H9 (cell line): ENCODE measurements around the gene SMYD1. TPM values are rescaled to one million over a fixed set of nuclear protein-coding genes. Genes with fewer than 3 reads are reported as not detected.

Experiments used
- DNase-seq: peaks from one replicate; pipeline ENCODE4 v3.0.0-alpha.2; 2017
- H2AFZ ChIP-seq: one replicate; pipeline ENCODE4 v1.6.1; 2013; ENCODE audit warnings: mild to moderate bottlenecking, low read length, control low read depth, moderate library complexity
- H2AK5ac ChIP-seq: 2 replicates; pipeline ENCODE4 v1.6.1; 2013; ENCODE audit warnings: low read length, control low read depth, mixed read lengths; ENCODE audit not compliant: insufficient read length
- H2BK120ac ChIP-seq: one replicate; pipeline ENCODE4 v1.6.1; 2013; ENCODE audit warnings: low read depth, mild to moderate bottlenecking, low read length, control low read depth, inconsistent platforms; ENCODE audit not compliant: poor library complexity, severe bottlenecking
- H2BK12ac ChIP-seq: 2 replicates; pipeline ENCODE4 v1.6.1; 2013; ENCODE audit warnings: low read length, control low read depth, mixed read lengths, low read depth; ENCODE audit not compliant: insufficient read length
- H2BK15ac ChIP-seq: 2 replicates; pipeline ENCODE4 v1.6.1; 2013; ENCODE audit warnings: low read depth, low read length, control low read depth
- H2BK20ac ChIP-seq: one replicate; pipeline ENCODE4 v1.6.1; 2013; ENCODE audit warnings: low read depth, mild to moderate bottlenecking, low read length, control low read depth, inconsistent platforms; ENCODE audit not compliant: poor library complexity, severe bottlenecking
- H2BK5ac ChIP-seq: 2 replicates; pipeline ENCODE4 v1.6.1; 2013; ENCODE audit warnings: low read length, control low read depth, mixed read lengths; ENCODE audit not compliant: insufficient read length
- H3K14ac ChIP-seq: 2 replicates; pipeline ENCODE4 v1.6.1; 2013; ENCODE audit warnings: low read length, control low read depth; ENCODE audit not compliant: insufficient read depth
- H3K18ac ChIP-seq: 2 replicates; pipeline ENCODE4 v1.6.1; 2013; ENCODE audit warnings: low read depth, mild to moderate bottlenecking, mixed read lengths, low read length, control low read depth; ENCODE audit not compliant: insufficient read length
- H3K23ac ChIP-seq: 2 replicates; pipeline ENCODE4 v1.6.1; 2013; ENCODE audit warnings: low read length, control low read depth, mixed read lengths, low read depth; ENCODE audit not compliant: insufficient read length
- H3K23me2 ChIP-seq: 2 replicates; pipeline ENCODE4 v1.6.1; 2013; ENCODE audit warnings: low read depth, mild to moderate bottlenecking, mixed read lengths, low read length, control low read depth; ENCODE audit not compliant: insufficient read length, poor library complexity, severe bottlenecking
- H3K27ac ChIP-seq: 2 replicates; pipeline ENCODE4 v1.5.1; 2013; ENCODE audit warnings: low read length, control low read depth, mixed read lengths, low read depth; ENCODE audit not compliant: insufficient read length
- H3K27me3 ChIP-seq: 2 replicates; pipeline ENCODE4 v1.6.1; 2013; ENCODE audit warnings: low read length, control low read depth, inconsistent platforms; ENCODE audit not compliant: insufficient read depth
- H3K4ac ChIP-seq: 2 replicates; pipeline ENCODE4 v1.6.1; 2013; ENCODE audit warnings: low read depth, mild to moderate bottlenecking, control low read depth, inconsistent platforms, low read length, moderate library complexity
- H3K4me1 ChIP-seq: 2 replicates; pipeline ENCODE4 v1.6.1; 2013; ENCODE audit warnings: low read length, control low read depth, inconsistent platforms; ENCODE audit not compliant: insufficient read depth
- H3K4me2 ChIP-seq: 2 replicates; pipeline ENCODE4 v1.6.1; 2013; ENCODE audit warnings: low read length, control low read depth, mixed read lengths; ENCODE audit not compliant: insufficient read length, insufficient read depth
- H3K56ac ChIP-seq: 2 replicates; pipeline ENCODE4 v1.6.1; 2013; ENCODE audit warnings: low read depth, mild to moderate bottlenecking, mixed read lengths, low read length, control low read depth; ENCODE audit not compliant: insufficient read length
- H3K79me1 ChIP-seq: 2 replicates; pipeline ENCODE4 v1.6.1; 2013; ENCODE audit warnings: low read depth, mild to moderate bottlenecking, moderate library complexity, low read length, control low read depth, inconsistent platforms; ENCODE audit not compliant: insufficient read depth, poor library complexity, severe bottlenecking
- H3K79me2 ChIP-seq: 2 replicates; pipeline ENCODE4 v1.6.1; 2013; ENCODE audit warnings: low read length, control low read depth, inconsistent platforms; ENCODE audit not compliant: insufficient read depth
- H3K9ac ChIP-seq: 2 replicates; pipeline ENCODE4 v1.6.1; 2013; ENCODE audit warnings: low read length, control low read depth, mixed read lengths; ENCODE audit not compliant: insufficient read length; ENCODE audit errors: extremely low read depth
- H3K9me3 ChIP-seq: one replicate; pipeline ENCODE4 v1.6.1; 2013; ENCODE audit warnings: low read depth, low read length, inconsistent platforms; ENCODE audit not compliant: control insufficient read depth
- H3T11ph ChIP-seq: one replicate; pipeline ENCODE4 v1.6.1; 2013; ENCODE audit warnings: mild to moderate bottlenecking, low read length, control low read depth, inconsistent platforms
- H4K20me1 ChIP-seq: one replicate; pipeline ENCODE4 v1.6.1; 2013; ENCODE audit not compliant: control insufficient read depth, insufficient read length, insufficient read depth
- H4K5ac ChIP-seq: 2 replicates; pipeline ENCODE4 v1.6.1; 2013; ENCODE audit warnings: low read depth, mild to moderate bottlenecking, mixed read lengths, low read length, control low read depth; ENCODE audit not compliant: insufficient read length
- H4K8ac ChIP-seq: replicated peaks from 2 replicates; pipeline ENCODE4 v1.6.1; 2013; ENCODE audit warnings: low read length, control low read depth, mixed read lengths, low read depth; ENCODE audit not compliant: insufficient read length
- H4K91ac ChIP-seq: 2 replicates; pipeline ENCODE4 v1.6.1; 2013; ENCODE audit warnings: low read depth, mild to moderate bottlenecking, moderate library complexity, mixed read lengths, low read length, control low read depth; ENCODE audit not compliant: insufficient read length
- H3K27ac Mint-ChIP-seq, 3 experiments: 2 replicates in 2 of 3; 3 replicates in 1 of 3; pipeline ENCODE4 v1.8.0; 2020 to 2021; ENCODE audit warnings: mixed read lengths in 3 of 3, mild to moderate bottlenecking in 1 of 3, moderate library complexity in 1 of 3
- H3K27me3 Mint-ChIP-seq: 2 replicates; pipeline ENCODE4 v1.8.0; 2021; ENCODE audit warnings: low read depth, mild to moderate bottlenecking, moderate library complexity, mixed read lengths
- H3K36me3 Mint-ChIP-seq, 3 experiments: 2 replicates in 2 of 3; 3 replicates in 1 of 3; pipeline ENCODE4 v1.8.0; 2020 to 2021; ENCODE audit warnings: low read depth in 3 of 3, mixed read lengths in 3 of 3; ENCODE audit not compliant: insufficient read depth in 1 of 3
- H3K4me1 Mint-ChIP-seq, 2 experiments: 2 replicates each; pipeline ENCODE4 v1.8.0; 2020; ENCODE audit warnings: mixed read lengths in 2 of 2
- H3K4me3 Mint-ChIP-seq, 2 experiments: 2 replicates in 1 of 2; 3 replicates in 1 of 2; pipeline ENCODE4 v1.8.0; 2020 to 2021; ENCODE audit warnings: mild to moderate bottlenecking in 2 of 2, mixed read lengths in 2 of 2, moderate library complexity in 1 of 2
- H3K9me3 Mint-ChIP-seq, 2 experiments: 2 replicates in 1 of 2; 3 replicates in 1 of 2; pipeline ENCODE4 v1.8.0; 2020; ENCODE audit warnings: mild to moderate bottlenecking in 2 of 2, mixed read lengths in 2 of 2, moderate library complexity in 1 of 2
- CTCF ChIP-seq: fragments of 200-600 bp; sonication (generic); conservative IDR thresholded peaks from 3 replicates; pipeline ENCODE4 v1.8.0; 2021; ENCODE audit warnings: antibody characterized with exemption, mild to moderate bottlenecking
- WGBS: extraction: QIAGEN DNeasy Blood & Tissue Kit; methylation state at CpG from one replicate; pipeline ENCODE4 v1.1.7; 2013; ENCODE audit warnings: missing lambda C conversion rate, low lambda C conversion rate, mixed read lengths; ENCODE audit not compliant: insufficient read length; ENCODE audit errors: extremely low coverage; 5-methylcytosine and 5-hydroxymethylcytosine counted together
- total RNA-seq: library from RNA; stranded (reverse); gene quantifications from 2 replicates; pipeline ENCODE4 v1.2.1, GENCODE V29; 2021

The SMYD1 gene
- total RNA-seq, 1 experiment from 2014 or later, result not detected

GRCh38 chr2:88097891-88098557 lies 30.4 kb downstream of the SMYD1 start:
- no CpG with 5 or more reads among the region's 4 CpGs for WGBS
- Histone ChIP-seq H3K56ac (no peak overlapping the region), H3K27me3 (no peaks in the 10 kb centered on the region), H3K79me2 (no peaks in the 10 kb centered on the region), H3K4me1 (no peaks in the 10 kb centered on the region; the same call in 1 of the 2 replicates), H2BK12ac (no peak overlapping the region), H3K9me3 (no peaks in the 10 kb centered on the region), H2BK120ac (no peak overlapping the region), H3K79me1 (no peaks in the 10 kb centered on the region), H4K8ac (no peak overlapping the region), H3T11ph (no peak overlapping the region), H3K18ac (no peak overlapping the region), H3K4me2 (no peak overlapping the region), H4K5ac (no peak overlapping the region), H2AK5ac (no peak overlapping the region), H4K91ac (no peak overlapping the region), H2BK20ac (no peak overlapping the region), H3K23ac (no peak overlapping the region), H2AFZ (no peak overlapping the region), H3K9ac (no peak overlapping the region), H2BK15ac (no peak overlapping the region), H3K4ac (no peak overlapping the region), H3K23me2 (no peaks in the 10 kb centered on the region), H3K27ac (no peak overlapping the region), H4K20me1 (no peaks in the 10 kb centered on the region), H2BK5ac (no peak overlapping the region), H3K14ac (no peak overlapping the region)
- no peak overlapping the region for H3K27ac Mint-ChIP-seq
- H3K9me3 Mint-ChIP-seq, result no peaks in the 10 kb centered on the region
- peaks cover 28 to 45% of the 10 kb centered on the region in 2 experiments for H3K4me1 Mint-ChIP-seq
- DNase-seq, result no peak
- H3K4me3 Mint-ChIP-seq, result no peak overlapping the region
- H3K27me3 Mint-ChIP-seq, result no peaks in the 10 kb centered on the region; the same call in 1 of the 2 replicates
- no peak for TF ChIP-seq CTCF
- H3K36me3 Mint-ChIP-seq, result no peaks in the 10 kb centered on the region
